SK-N-SH (cell line): ENCODE results near the gene CLCN2. TPM values are rescaled to one million over a fixed set of nuclear protein-coding genes. Genes with fewer than 3 reads are reported as not detected.
A peak's percentile ranks its signal among the peaks of the same experiment; 100 is the strongest.

ENCODE experiments used
- CTCF ChIA-PET: fragments of 300-600, 350-600 bp; formaldehyde crosslinking; extraction: SDS; loops from one replicate; lab custom pipeline; 2021; lab: Yijun Ruan, JAX
- POLR2A ChIA-PET: fragments of 350-600 bp; sonication (Branson Sonifier 250); formaldehyde crosslinking; extraction: SDS; loops from one replicate; lab custom pipeline; 2020; ENCODE audit warnings: antibody characterized with exemption, inconsistent platforms; lab: Yijun Ruan, JAX
- DNase-seq: peaks from one replicate; pipeline ENCODE4 v3.0.0; 2012
- H2AFZ ChIP-seq: fragments of 200-600 bp; sonication (generic); 2 replicates; pipeline ENCODE4 v1.8.1; 2016; ENCODE audit warnings: antibody characterized with exemption, mild to moderate bottlenecking, low read depth
- H3F3A ChIP-seq: fragments of 200-600 bp; sonication (generic); replicated peaks from 2 replicates; pipeline ENCODE3; 2016; ENCODE audit warnings: antibody characterized with exemption, mild to moderate bottlenecking; ENCODE audit not compliant: insufficient read depth
- H3K27ac ChIP-seq, 2 experiments: fragments of 200-500 bp in 1 of 2; fragments of 200-600 bp in 1 of 2; sonication (Bioruptor generic) in 1 of 2; sonication (generic), shearing (Covaris generic) in 1 of 2; 2 replicates each; pipeline versions ENCODE4 v1.5.1 to v1.6.1; 2014 to 2016; ENCODE audit warnings: low read depth in 2 of 2, inconsistent platforms in 1 of 2, low read length in 1 of 2, mild to moderate bottlenecking in 1 of 2, mixed read lengths in 1 of 2
- H3K27me3 ChIP-seq: fragments of 200-600 bp; sonication (generic), shearing (Covaris generic); 2 replicates; pipeline ENCODE4 v1.6.1; 2016; ENCODE audit warnings: mixed run types; ENCODE audit not compliant: insufficient read depth
- H3K36me3 ChIP-seq, 2 experiments: fragments of 200-500 bp in 1 of 2; fragments of 200-600 bp in 1 of 2; sonication (Bioruptor generic) in 1 of 2; sonication (generic) in 1 of 2; replicated peaks in 1 of 2; 2 replicates each; pipeline versions ENCODE3 to v1.5.1; 2014 to 2016; ENCODE audit warnings: low read length in 1 of 2, mild to moderate bottlenecking in 1 of 2; ENCODE audit not compliant: insufficient read depth in 2 of 2, control insufficient read depth in 1 of 2
- H3K4me1 ChIP-seq, 2 experiments: fragments of 200-500 bp in 1 of 2; fragments of 200-600 bp in 1 of 2; sonication (Bioruptor generic) in 1 of 2; sonication (generic), shearing (Covaris generic) in 1 of 2; 2 replicates each; pipeline versions ENCODE4 v1.5.1 to v1.6.1; 2014 to 2016; ENCODE audit warnings: low read depth in 1 of 2, low read length in 1 of 2, mixed run types in 1 of 2; ENCODE audit not compliant: insufficient read depth in 2 of 2, control insufficient read depth in 1 of 2
- H3K4me2 ChIP-seq: fragments of 200-600 bp; sonication (generic), shearing (Covaris generic); 2 replicates; pipeline ENCODE4 v1.6.1; 2017; ENCODE audit warnings: mixed run types
- H3K4me3 ChIP-seq, 2 experiments: fragments of 200-500 bp in 1 of 2; fragments of 200-600 bp in 1 of 2; sonication (Bioruptor generic) in 1 of 2; sonication (generic), shearing (Covaris generic) in 1 of 2; 2 replicates each; pipeline versions ENCODE4 v1.5.1 to v1.8.1; 2014 to 2016; ENCODE audit warnings: low read depth in 2 of 2, inconsistent platforms in 1 of 2, low read length in 1 of 2, mild to moderate bottlenecking in 1 of 2, mixed read lengths in 1 of 2, moderate library complexity in 1 of 2
- H3K79me2 ChIP-seq: fragments of 200-600 bp; sonication (generic); 2 replicates; pipeline ENCODE4 v1.8.1; 2017; ENCODE audit warnings: mild to moderate bottlenecking; ENCODE audit not compliant: insufficient read depth
- H3K9ac ChIP-seq: fragments of 200-600 bp; sonication (generic); 2 replicates; pipeline ENCODE4 v1.6.1; 2017; ENCODE audit warnings: mixed run types
- H3K9me2 ChIP-seq: fragments of 200-600 bp; sonication (generic); 2 replicates; pipeline ENCODE4 v1.6.1; 2017; ENCODE audit warnings: mixed run types
- H3K9me3 ChIP-seq: fragments of 200-600 bp; sonication (generic); 2 replicates; pipeline ENCODE4 v1.6.1; 2017; ENCODE audit warnings: mixed run types, mild to moderate bottlenecking, moderate library complexity
- H4K20me1 ChIP-seq: fragments of 200-600 bp; sonication (generic); 2 replicates; pipeline ENCODE4 v1.6.1; 2017; ENCODE audit warnings: mild to moderate bottlenecking, mixed run types; ENCODE audit not compliant: insufficient read depth
- EZH2phosphoT487 ChIP-seq: fragments of 200-600 bp; sonication (generic); IDR thresholded peaks from 2 replicates; pipeline ENCODE4 v1.6.1; 2017; ENCODE audit warnings: low read depth, mixed run types, mild to moderate bottlenecking, antibody characterized with exemption, moderate library complexity, borderline replicate concordance
- FOSL2 ChIP-seq: IDR thresholded peaks from 2 replicates; pipeline ENCODE4 v1.4.0; 2012; ENCODE audit warnings: low read depth, mild to moderate bottlenecking, moderate library complexity, borderline replicate concordance
- FOXM1 ChIP-seq: IDR thresholded peaks from 2 replicates; pipeline ENCODE4 v1.4.0; 2012; ENCODE audit warnings: low read depth, mild to moderate bottlenecking
- GABPA ChIP-seq: IDR thresholded peaks from 2 replicates; pipeline ENCODE4 v1.4.0; 2012; ENCODE audit warnings: low read depth, mild to moderate bottlenecking
- GATA2 ChIP-seq: sonication (generic); formaldehyde crosslinking; IDR thresholded peaks from 2 replicates; pipeline ENCODE4 v1.5.0; 2020; ENCODE audit warnings: mild to moderate bottlenecking, missing genetic modification reagents
- JUND ChIP-seq: IDR thresholded peaks from 2 replicates; pipeline ENCODE4 v1.4.0; 2012
- NFIC ChIP-seq: IDR thresholded peaks from 2 replicates; pipeline ENCODE4 v1.4.0; 2012; ENCODE audit warnings: borderline replicate concordance
- NRF1 ChIP-seq: IDR thresholded peaks from 2 replicates; pipeline ENCODE4 v1.6.1; 2012; ENCODE audit warnings: low read depth, mild to moderate bottlenecking, low read length
- RCOR1 ChIP-seq: fragments of 150-350 bp; IDR thresholded peaks from 2 replicates; pipeline ENCODE4 v1.6.1; 2017; ENCODE audit warnings: antibody characterized with exemption, low read length
- RFX5 ChIP-seq: IDR thresholded peaks from 2 replicates; pipeline ENCODE4 v1.6.1; 2012; ENCODE audit warnings: mild to moderate bottlenecking, improper control_type of control experiment, low read length
- TEAD4 ChIP-seq: IDR thresholded peaks from 2 replicates; pipeline ENCODE4 v1.4.0; 2012; ENCODE audit warnings: mild to moderate bottlenecking, borderline replicate concordance; ENCODE audit not compliant: insufficient read depth
- YY1 ChIP-seq: IDR thresholded peaks from 2 replicates; pipeline ENCODE4 v1.4.0; 2012; ENCODE audit warnings: low read depth, mild to moderate bottlenecking
- WGBS: methylation state at CpG from one replicate; pipeline ENCODE4 v1.1.6; 2017; ENCODE audit warnings: low lambda C conversion rate; 5-methylcytosine and 5-hydroxymethylcytosine counted together
- polyA plus RNA-seq, 3 experiments: library from polyadenylated mRNA; depleted of rRNA; stranded (reverse); fragments of >200 nt; gene quantifications; 2 replicates each; pipeline ENCODE4 v1.2.3, GENCODE V29; 2012
- TF ChIP-seq, protein P1 (sequence below): IDR thresholded peaks from 2 replicates; pipeline ENCODE4 v1.6.1; 2012; ENCODE audit warnings: mild to moderate bottlenecking, low read depth, low read length, moderate library complexity
- TF ChIP-seq, protein P2 (sequence below): fragments of 150-350 bp; IDR thresholded peaks from 2 replicates; pipeline ENCODE4 v1.6.1; 2017; ENCODE audit warnings: antibody characterized with exemption, low read length, low read depth, borderline replicate concordance
- TF ChIP-seq, protein P3 (sequence below): IDR thresholded peaks from 2 replicates; pipeline ENCODE4 v1.4.0; 2012; ENCODE audit warnings: low read depth, borderline replicate concordance

CLCN2 gene
- polyA plus RNA-seq, 1 of the 3 experiments (the other 2 are of a cell fraction), result 9.1 TPM

DNA sequence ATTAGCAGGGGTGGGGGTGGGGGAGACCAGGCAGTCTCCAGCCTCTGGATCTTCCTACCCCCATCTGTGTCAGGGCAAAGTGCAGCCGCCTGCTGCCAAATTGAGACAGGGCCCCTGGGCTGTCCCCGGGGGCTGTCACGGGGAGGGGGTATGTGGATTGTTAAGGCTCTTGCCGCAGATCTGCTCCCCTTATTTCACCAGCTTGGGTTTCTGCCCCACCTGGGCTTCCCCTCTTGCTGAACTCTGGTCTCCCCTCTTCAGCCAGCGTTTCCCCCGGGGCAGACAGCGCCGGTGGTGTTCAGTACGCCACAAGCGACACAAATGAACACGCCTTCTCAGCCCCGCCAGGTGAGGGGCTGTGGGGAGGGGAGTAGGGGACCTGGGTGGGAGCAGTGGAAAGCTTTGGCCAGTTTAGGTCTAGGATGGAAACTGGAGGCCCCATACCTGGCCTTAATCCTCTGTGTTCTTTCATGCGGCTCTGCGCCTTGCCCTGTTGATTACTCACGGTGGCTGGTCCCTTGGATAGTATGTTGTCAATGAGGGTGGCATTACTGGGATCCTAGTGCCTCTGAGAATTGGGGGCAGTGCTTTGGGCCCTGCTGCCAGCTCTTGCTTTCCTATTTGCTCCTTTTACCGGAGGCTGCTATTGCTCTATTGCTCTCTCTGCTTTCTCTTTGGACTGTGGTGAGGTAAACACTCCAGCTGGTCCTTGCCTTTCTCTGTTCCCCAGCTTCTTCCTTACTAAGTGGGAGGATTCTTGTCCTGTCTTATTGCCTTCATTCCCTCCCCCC lies 45.3 kb downstream of the CLCN2 start:
- WGBS, result 11% methylated on average over 13 of the region's 16 CpGs
- POLR2A ChIA-PET, result interaction anchor here (2.2 to 2.3 kb wide), 2 partner anchors 11 to 21 kb away, joined by 5 to 8 read pairs; partner anchors contain the start of gene FAM131A
- peak; percentile 50 for DNase-seq
- peaks cover 40% of the 10 kb centered on the region for H3F3A ChIP-seq
- peak overlapping the region; percentile 64 to 70 for H3K4me3 ChIP-seq
- H3K9me2 ChIP-seq, result no peaks in the 10 kb centered on the region
- H3K9ac ChIP-seq, result peak overlapping the region; percentile 94
- peak overlapping the region; percentile 86 to 89 for H3K27ac ChIP-seq
- no peaks in the 10 kb centered on the region for H3K27me3 ChIP-seq
- H3K4me2 ChIP-seq, result peak overlapping the region; percentile 99
- no peaks in the 10 kb centered on the region for H3K9me3 ChIP-seq
- TF ChIP-seq, protein P1, sequence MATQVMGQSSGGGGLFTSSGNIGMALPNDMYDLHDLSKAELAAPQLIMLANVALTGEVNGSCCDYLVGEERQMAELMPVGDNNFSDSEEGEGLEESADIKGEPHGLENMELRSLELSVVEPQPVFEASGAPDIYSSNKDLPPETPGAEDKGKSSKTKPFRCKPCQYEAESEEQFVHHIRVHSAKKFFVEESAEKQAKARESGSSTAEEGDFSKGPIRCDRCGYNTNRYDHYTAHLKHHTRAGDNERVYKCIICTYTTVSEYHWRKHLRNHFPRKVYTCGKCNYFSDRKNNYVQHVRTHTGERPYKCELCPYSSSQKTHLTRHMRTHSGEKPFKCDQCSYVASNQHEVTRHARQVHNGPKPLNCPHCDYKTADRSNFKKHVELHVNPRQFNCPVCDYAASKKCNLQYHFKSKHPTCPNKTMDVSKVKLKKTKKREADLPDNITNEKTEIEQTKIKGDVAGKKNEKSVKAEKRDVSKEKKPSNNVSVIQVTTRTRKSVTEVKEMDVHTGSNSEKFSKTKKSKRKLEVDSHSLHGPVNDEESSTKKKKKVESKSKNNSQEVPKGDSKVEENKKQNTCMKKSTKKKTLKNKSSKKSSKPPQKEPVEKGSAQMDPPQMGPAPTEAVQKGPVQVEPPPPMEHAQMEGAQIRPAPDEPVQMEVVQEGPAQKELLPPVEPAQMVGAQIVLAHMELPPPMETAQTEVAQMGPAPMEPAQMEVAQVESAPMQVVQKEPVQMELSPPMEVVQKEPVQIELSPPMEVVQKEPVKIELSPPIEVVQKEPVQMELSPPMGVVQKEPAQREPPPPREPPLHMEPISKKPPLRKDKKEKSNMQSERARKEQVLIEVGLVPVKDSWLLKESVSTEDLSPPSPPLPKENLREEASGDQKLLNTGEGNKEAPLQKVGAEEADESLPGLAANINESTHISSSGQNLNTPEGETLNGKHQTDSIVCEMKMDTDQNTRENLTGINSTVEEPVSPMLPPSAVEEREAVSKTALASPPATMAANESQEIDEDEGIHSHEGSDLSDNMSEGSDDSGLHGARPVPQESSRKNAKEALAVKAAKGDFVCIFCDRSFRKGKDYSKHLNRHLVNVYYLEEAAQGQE, result no peak
- TF ChIP-seq TEAD4 (no peak), NRF1 (no peak), RFX5 (no peak), GABPA (no peak), FOXM1 (no peak), EZH2phosphoT487 (no peak), YY1 (no peak), FOSL2 (no peak), JUND (no peak), GATA2 (CRISPR knock-in tag) (no peak), NFIC (no peak), RCOR1 (no peak)
- TF ChIP-seq, protein P2, sequence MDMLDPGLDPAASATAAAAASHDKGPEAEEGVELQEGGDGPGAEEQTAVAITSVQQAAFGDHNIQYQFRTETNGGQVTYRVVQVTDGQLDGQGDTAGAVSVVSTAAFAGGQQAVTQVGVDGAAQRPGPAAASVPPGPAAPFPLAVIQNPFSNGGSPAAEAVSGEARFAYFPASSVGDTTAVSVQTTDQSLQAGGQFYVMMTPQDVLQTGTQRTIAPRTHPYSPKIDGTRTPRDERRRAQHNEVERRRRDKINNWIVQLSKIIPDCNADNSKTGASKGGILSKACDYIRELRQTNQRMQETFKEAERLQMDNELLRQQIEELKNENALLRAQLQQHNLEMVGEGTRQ, result no peak
- TF ChIP-seq, protein P3, sequence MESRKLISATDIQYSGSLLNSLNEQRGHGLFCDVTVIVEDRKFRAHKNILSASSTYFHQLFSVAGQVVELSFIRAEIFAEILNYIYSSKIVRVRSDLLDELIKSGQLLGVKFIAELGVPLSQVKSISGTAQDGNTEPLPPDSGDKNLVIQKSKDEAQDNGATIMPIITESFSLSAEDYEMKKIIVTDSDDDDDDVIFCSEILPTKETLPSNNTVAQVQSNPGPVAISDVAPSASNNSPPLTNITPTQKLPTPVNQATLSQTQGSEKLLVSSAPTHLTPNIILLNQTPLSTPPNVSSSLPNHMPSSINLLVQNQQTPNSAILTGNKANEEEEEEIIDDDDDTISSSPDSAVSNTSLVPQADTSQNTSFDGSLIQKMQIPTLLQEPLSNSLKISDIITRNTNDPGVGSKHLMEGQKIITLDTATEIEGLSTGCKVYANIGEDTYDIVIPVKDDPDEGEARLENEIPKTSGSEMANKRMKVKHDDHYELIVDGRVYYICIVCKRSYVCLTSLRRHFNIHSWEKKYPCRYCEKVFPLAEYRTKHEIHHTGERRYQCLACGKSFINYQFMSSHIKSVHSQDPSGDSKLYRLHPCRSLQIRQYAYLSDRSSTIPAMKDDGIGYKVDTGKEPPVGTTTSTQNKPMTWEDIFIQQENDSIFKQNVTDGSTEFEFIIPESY, result no peak
- peaks cover 52% of the 10 kb centered on the region for H4K20me1 ChIP-seq
- peaks cover 20 to 21% of the 10 kb centered on the region in 2 experiments for H3K36me3 ChIP-seq
- peaks cover 63% of the 10 kb centered on the region for H3K79me2 ChIP-seq
- H3K4me1 ChIP-seq, result peaks cover 31 to 38% of the 10 kb centered on the region in 2 experiments; a peak in 3 of 4 replicates
- CTCF ChIA-PET, result interaction anchor here (1.0 kb wide), 1 partner anchor 66 kb away, joined by 3 read pairs; the partner anchor contains the start of gene EEF1AKMT4
- H2AFZ ChIP-seq, result no peak overlapping the region
